Activated CD8-positive, alpha-beta memory T cell treated with anti-CD3 and anti-CD28 coated beads, Interleukin-2, amount 50 U/mL, for 24 hours (primary cell): ENCODE measurements around the gene NKX2-3.

Experiments
- DNase-seq: peaks from one replicate; pipeline ENCODE4 v3.0.0-alpha.2; 2020; ENCODE audit errors: extremely low read depth

Gene NKX2-3

GRCh38 chr10:99539120-99539519 lies 6.4 kb downstream of the NKX2-3 start:
- DNase-seq, result no peak

- DNase-seq, result no peak
Measured at GRCh38 chr10:99539820-99540219, 7.1 kb downstream of the NKX2-3 start.

GRCh38 chr10:99540306-99540656 lies 7.5 kb downstream of the NKX2-3 start:
- no peak for DNase-seq

- DNase-seq, result no peak
Measured at GRCh38 chr10:99540657-99541531, 8.2 kb downstream of the NKX2-3 start.

GRCh38 chr10:99544322-99544721 lies 11.6 kb downstream of the NKX2-3 start:
- no peak for DNase-seq

- no peak for DNase-seq
Measured at GRCh38 chr10:99548041-99548530, 15.3 kb downstream of the NKX2-3 start.

GRCh38 chr10:99551158-99551557 lies 18.4 kb downstream of the NKX2-3 start:
- no peak for DNase-seq

GRCh38 chr10:99551616-99552015 lies 18.9 kb downstream of the NKX2-3 start:
- no peak for DNase-seq

- DNase-seq, result no peak
Measured at GRCh38 chr10:99555371-99555770, 22.6 kb downstream of the NKX2-3 start.

GRCh38 chr10:99555825-99556523 lies 23.2 kb downstream of the NKX2-3 start:
- no peak for DNase-seq

- DNase-seq, result no peak
Measured at GRCh38 chr10:99557044-99557443, 24.3 kb downstream of the NKX2-3 start.

GRCh38 chr10:99558708-99559107 lies 26.0 kb downstream of the NKX2-3 start:
- DNase-seq, result no peak

- peak; percentile 5 for DNase-seq
Measured at GRCh38 chr10:99560277-99561126, 27.8 kb downstream of the NKX2-3 start.

- DNase-seq, result no peak
Measured at GRCh38 chr10:99562631-99563030, 29.9 kb downstream of the NKX2-3 start.

GRCh38 chr10:99564361-99564760 lies 31.6 kb downstream of the NKX2-3 start:
- no peak for DNase-seq

- DNase-seq, result no peak
Measured at GRCh38 chr10:99565166-99565565, 32.4 kb downstream of the NKX2-3 start.

GRCh38 chr10:99569253-99569939 lies 36.7 kb downstream of the NKX2-3 start:
- DNase-seq, result no peak

- DNase-seq, result no peak
Measured at GRCh38 chr10:99569961-99570360, 37.2 kb downstream of the NKX2-3 start.

- DNase-seq, result no peak
Measured at GRCh38 chr10:99571816-99572215, 39.1 kb downstream of the NKX2-3 start.

- no peak for DNase-seq
Measured at GRCh38 chr10:99573790-99574189, 41.0 kb downstream of the NKX2-3 start.

GRCh38 chr10:99579971-99580370 lies 47.2 kb downstream of the NKX2-3 start:
- DNase-seq, result no peak
